GM12873 (cell line): ENCODE data around the gene PSME3IP1.

Experiments
- TF ChIP-seq, protein P1 (sequence below): IDR thresholded peaks from 2 replicates; pipeline ENCODE4 v1.5.1; 2012; ENCODE audit warnings: low read depth, mild to moderate bottlenecking, moderate library complexity, low read length, control low read depth; ENCODE audit not compliant: insufficient read depth; ENCODE audit errors: missing control alignments

PSME3IP1 gene

DNA sequence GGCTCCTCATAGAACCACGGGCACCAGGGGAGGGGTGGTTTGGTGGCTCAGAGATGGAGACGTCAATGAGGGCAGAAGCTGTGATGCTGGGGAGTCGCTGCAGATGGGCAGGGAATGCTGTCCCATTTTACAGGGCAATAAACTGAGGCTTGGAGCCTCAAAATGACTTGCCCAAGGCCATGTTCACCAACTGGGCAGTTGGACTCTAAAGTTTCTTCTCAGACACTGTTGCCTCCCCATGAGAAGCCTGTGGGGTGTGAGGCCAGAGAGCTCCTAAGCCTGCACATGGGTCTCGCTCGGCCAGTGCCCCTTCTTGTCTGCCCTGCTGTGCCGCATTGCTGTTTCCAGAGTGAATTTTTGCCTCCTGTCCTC is 54.9 kb downstream of the PSME3IP1 start:
- TF ChIP-seq, protein P1, sequence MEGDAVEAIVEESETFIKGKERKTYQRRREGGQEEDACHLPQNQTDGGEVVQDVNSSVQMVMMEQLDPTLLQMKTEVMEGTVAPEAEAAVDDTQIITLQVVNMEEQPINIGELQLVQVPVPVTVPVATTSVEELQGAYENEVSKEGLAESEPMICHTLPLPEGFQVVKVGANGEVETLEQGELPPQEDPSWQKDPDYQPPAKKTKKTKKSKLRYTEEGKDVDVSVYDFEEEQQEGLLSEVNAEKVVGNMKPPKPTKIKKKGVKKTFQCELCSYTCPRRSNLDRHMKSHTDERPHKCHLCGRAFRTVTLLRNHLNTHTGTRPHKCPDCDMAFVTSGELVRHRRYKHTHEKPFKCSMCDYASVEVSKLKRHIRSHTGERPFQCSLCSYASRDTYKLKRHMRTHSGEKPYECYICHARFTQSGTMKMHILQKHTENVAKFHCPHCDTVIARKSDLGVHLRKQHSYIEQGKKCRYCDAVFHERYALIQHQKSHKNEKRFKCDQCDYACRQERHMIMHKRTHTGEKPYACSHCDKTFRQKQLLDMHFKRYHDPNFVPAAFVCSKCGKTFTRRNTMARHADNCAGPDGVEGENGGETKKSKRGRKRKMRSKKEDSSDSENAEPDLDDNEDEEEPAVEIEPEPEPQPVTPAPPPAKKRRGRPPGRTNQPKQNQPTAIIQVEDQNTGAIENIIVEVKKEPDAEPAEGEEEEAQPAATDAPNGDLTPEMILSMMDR, result no peak

DNA sequence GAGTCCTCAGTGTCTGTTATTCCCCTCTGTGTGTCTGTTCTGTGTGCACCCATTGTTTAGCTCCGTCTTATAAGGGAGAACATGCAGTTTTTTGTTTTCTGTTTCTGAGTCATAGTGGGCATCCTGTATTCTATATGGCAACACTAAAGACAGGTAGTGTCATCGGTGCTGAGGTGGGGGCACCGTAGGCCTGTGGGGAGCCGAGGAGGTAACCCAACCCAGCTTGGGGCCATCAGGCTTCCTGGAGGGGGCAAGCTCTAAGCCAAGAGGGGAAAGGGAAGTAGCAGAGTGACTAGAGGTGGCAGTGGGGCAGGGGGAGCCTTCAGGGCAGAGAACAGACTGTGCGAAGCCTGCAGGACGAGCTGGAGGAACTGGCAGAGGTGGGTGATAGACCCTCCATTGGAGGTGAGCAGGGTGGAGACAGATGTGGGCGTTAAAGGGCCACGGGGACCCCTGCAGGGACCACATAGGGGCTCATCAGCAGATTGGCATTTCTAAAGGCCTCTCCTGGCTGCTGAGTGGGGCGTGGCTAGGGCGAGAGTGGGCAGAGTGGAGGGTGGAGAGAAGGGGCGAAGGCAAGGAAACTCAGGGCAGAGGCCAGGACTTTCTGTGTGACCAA is 57.0 kb downstream of the PSME3IP1 start:
- TF ChIP-seq, protein P1, result no peak

DNA sequence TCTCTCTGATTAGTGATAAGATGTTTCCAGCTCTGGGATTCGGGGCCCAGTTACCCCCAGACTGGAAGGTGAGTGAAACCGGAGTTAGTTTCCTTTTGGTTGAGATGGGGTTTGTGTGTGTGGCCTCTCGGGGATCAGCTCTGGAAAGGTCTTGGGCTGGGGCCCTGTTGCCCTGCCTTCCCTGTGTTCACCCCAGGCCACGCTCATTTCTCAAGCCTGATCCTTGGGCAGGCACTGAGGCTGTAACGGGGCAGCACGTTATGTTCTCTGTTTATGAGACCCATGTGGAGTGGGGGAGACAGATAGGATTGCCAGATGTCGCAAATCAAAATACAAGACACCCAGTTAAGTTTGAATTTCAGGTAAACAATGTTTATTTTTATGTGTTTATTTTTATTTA is 58.0 kb downstream of the PSME3IP1 start:
- TF ChIP-seq, protein P1, result no peak

DNA sequence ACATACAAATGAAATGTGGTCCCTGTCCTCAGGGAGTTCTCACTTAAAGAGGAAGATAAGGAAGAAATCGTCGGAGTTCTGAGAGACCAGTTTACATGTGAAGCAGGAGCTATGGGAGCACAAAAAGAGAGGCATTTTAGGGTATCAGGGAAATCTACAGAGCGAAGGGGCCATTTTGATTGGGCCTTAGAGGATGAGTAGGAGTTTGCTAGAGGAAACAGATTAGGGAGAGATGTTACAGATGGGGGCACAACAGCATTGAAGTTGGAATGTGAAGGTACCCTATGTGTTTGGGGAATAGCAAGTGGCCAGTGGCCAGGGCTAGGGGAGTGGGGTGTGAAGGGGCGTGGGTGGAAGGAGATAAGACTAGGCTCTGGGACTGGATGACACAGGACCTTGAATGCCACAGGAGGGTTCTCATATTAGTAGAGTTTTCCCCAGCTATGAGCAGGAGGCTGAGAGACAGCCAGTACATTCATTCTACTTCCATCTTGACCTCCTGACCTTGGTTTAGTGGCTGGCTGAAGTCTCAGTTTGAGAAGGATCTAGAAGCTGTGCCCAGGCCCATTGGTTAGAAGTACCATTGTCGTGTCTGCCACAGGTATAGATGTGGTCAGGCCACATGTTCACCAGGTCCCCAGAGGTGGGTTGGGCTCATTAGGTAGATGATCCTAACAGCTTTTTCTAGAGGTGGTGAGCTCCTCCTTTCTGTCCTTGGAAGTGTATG is 58.6 kb downstream of the PSME3IP1 start:
- TF ChIP-seq, protein P1, result no peak

DNA sequence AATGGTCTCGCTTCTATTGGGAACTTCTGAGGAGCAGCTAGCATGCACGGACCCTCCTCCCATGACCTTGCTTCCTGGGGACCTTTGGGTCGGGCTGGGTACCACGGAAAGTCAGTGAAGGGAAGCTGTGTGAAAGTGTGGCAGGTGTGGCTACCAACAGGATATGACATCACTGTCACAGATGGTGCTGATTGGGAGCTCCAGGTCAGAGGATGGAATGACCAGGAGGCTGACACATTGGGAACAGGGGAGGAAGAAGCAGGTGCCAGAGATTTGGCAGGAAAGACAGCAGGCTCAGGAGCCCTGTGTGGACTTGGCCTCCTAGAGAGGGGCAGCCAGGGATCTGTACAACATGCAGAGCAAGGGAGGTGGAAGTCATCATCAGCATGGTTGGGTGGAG is 59.4 kb downstream of the PSME3IP1 start:
- TF ChIP-seq, protein P1, result no peak

DNA sequence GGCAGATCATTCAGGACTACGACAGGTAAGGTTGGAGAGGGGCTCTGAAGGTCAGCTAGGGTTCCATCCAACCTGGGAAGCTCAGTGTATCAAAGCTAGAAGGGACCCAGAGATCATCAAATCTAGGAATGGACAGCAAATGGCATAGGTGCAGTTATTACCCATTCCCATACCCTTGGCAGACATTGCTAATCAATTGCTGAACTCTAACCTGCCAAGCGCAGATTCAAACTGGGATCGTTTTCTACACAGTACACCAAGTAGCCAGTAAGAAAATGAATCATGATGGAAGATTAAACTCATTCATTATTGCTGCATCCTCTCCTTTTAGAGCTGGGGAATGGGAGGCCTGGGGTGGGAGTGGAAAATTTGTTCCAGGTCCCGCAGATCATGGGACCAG is 59.9 kb downstream of the PSME3IP1 start:
- TF ChIP-seq, protein P1, result no peak

DNA sequence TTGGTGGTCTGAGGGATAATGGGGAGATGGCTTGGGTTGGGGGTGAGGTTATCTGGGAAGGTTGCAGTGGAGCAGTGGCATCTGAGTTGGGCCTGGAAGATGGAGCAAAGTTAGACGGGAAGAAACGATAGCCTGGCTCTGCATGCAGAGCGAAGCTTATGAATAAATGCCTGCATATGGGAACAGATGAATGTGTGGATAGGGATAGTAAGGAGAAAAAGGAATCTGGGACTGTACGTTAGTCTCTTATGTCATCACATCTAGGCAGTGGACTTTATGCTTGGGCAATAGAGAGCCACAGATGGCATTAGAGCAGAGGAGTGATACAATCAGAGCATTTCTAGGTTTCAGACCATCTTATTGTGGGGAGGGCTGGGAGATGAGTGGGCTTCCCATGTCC is 60.5 kb downstream of the PSME3IP1 start:
- TF ChIP-seq, protein P1, result no peak
